ENCODE measurements around the gene TRAPPC8.

DNA sequence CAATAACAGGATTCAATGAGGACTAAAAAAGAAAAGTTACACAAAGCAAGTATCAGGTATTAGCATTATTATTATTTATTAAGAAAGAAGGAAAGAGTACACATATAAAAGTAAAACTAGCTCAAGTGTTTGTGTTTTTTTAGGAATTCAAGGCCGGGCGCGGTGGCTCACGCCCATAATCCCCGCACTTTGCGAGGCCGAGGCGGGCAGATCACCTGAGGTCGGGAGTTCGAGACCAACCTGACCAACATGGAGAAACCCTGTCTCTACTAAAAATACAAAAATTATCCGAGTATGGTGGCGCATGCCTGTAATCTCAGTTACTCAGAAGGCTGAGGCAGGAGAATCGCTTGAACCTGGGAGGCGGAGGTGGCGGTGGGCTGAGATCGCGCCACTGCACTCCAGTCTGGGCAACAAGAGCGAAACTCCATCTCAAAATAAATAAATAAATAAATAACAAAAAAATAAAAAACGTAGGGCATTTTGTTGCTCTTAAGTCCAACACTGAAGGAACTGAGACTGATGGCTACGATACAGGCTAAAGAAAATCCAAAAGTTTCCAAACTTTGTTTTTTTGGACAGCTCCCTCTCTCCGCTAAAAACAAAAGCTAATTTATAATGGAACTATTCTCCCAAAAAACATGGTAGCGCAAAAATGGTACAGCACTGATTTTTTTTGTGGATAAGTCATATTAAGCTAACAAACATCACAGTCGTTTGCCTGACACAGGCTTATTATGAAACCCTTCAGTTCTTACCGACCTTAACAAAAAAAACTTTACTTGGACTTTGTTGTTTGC is 1.7 kb downstream of the TRAPPC8 start:
- TF ChIP-seq PRPF4 (IDR thresholded peaks at IDR 0.05; ENCODE audit: low read depth, low read length, poor library complexity, severe bottlenecking): no peak
- TF ChIP-seq, protein P1, sequence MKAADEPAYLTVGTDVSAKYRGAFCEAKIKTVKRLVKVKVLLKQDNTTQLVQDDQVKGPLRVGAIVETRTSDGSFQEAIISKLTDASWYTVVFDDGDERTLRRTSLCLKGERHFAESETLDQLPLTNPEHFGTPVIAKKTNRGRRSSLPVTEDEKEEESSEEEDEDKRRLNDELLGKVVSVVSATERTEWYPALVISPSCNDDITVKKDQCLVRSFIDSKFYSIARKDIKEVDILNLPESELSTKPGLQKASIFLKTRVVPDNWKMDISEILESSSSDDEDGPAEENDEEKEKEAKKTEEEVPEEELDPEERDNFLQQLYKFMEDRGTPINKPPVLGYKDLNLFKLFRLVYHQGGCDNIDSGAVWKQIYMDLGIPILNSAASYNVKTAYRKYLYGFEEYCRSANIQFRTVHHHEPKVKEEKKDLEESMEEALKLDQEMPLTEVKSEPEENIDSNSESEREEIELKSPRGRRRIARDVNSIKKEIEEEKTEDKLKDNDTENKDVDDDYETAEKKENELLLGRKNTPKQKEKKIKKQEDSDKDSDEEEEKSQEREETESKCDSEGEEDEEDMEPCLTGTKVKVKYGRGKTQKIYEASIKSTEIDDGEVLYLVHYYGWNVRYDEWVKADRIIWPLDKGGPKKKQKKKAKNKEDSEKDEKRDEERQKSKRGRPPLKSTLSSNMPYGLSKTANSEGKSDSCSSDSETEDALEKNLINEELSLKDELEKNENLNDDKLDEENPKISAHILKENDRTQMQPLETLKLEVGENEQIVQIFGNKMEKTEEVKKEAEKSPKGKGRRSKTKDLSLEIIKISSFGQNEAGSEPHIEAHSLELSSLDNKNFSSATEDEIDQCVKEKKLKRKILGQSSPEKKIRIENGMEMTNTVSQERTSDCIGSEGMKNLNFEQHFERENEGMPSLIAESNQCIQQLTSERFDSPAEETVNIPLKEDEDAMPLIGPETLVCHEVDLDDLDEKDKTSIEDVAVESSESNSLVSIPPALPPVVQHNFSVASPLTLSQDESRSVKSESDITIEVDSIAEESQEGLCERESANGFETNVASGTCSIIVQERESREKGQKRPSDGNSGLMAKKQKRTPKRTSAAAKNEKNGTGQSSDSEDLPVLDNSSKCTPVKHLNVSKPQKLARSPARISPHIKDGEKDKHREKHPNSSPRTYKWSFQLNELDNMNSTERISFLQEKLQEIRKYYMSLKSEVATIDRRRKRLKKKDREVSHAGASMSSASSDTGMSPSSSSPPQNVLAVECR (CRISPR knock-in tag; IDR thresholded peaks at IDR 0.05; ENCODE audit: borderline replicate concordance): no peak
- TF ChIP-seq ZNF501 (CRISPR knock-in tag; IDR thresholded peaks at IDR 0.05): no peak
- TF ChIP-seq HNRNPH1 (optimal IDR thresholded peaks at IDR 0.05; ENCODE audit: low read depth, low read length): no peak
- TF ChIP-seq, protein P2, sequence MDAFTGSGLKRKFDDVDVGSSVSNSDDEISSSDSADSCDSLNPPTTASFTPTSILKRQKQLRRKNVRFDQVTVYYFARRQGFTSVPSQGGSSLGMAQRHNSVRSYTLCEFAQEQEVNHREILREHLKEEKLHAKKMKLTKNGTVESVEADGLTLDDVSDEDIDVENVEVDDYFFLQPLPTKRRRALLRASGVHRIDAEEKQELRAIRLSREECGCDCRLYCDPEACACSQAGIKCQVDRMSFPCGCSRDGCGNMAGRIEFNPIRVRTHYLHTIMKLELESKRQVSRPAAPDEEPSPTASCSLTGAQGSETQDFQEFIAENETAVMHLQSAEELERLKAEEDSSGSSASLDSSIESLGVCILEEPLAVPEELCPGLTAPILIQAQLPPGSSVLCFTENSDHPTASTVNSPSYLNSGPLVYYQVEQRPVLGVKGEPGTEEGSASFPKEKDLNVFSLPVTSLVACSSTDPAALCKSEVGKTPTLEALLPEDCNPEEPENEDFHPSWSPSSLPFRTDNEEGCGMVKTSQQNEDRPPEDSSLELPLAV (CRISPR knock-in tag; conservative IDR thresholded peaks at IDR 0.05; ENCODE audit: low read depth): no peak
- TF ChIP-seq, protein P3, sequence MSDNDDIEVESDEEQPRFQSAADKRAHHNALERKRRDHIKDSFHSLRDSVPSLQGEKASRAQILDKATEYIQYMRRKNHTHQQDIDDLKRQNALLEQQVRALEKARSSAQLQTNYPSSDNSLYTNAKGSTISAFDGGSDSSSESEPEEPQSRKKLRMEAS (IDR thresholded peaks at IDR 0.05): no peak
- no peak for TF ChIP-seq ZBTB21 (CRISPR knock-in tag; IDR thresholded peaks at IDR 0.05)
- TF ChIP-seq ZNF251 (CRISPR knock-in tag; IDR thresholded peaks at IDR 0.05): no peak
- TF ChIP-seq, protein P4, sequence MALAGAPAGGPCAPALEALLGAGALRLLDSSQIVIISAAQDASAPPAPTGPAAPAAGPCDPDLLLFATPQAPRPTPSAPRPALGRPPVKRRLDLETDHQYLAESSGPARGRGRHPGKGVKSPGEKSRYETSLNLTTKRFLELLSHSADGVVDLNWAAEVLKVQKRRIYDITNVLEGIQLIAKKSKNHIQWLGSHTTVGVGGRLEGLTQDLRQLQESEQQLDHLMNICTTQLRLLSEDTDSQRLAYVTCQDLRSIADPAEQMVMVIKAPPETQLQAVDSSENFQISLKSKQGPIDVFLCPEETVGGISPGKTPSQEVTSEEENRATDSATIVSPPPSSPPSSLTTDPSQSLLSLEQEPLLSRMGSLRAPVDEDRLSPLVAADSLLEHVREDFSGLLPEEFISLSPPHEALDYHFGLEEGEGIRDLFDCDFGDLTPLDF (CRISPR knock-in tag; IDR thresholded peaks at IDR 0.05): no peak
- no peak for TF ChIP-seq GATAD2A (CRISPR knock-in tag; IDR thresholded peaks at IDR 0.05)
- no peak for TF ChIP-seq ZNF703 (CRISPR knock-in tag; IDR thresholded peaks at IDR 0.05; ENCODE audit: borderline replicate concordance)
- no peak for TF ChIP-seq KDM4B (CRISPR knock-in tag; IDR thresholded peaks at IDR 0.05)
